ENCODE results near the gene BEX1. TPM values are rescaled to one million over a fixed set of nuclear protein-coding genes. Genes with fewer than 3 reads are reported as not detected.
"Not testable (repeated sequence)": the region's sequence is repeated elsewhere in the genome, so short reads cannot be mapped to it uniquely, and the experiment has no call there.

Gene BEX1
- polyA plus RNA-seq (2012; ENCODE audit: low read depth, missing spikeins): not detected

DNA sequence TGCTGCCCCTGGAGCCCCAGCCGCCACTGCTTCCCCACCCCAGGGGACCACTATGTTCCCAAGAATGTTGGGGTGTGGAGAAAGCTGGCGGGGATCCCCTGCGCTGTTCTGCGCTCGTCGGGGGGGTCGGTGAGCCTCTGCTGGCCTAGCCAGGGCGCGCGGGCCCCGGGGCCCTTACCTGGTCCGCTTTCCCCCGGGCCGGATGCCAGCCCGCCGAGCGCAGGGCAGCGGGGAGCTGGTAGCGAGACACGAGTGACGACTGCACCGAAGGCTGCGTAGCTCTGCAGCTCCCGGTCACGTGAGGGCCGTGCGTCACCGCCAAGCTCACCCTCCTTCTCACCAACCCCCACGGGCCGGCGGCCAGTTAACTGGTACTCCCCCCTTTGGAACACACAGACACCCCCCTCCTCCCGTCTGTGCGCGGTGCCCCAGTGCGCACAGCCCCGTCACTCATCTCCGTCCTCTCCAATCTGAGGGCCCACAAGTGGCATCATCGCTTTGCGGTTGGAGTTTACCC, at the start of gene BEX1:
Gene BEX1 (minus strand): TSS at position 254 of the 517 bp plus-strand sequence. CDS start 897 bp downstream, outside the sequence.
- no peak for TF ChIP-seq PAX5 (IDR thresholded peaks at IDR 0.05; ENCODE audit: insufficient read depth, low read length, severe bottlenecking)
- no peak for TF ChIP-seq POLR2AphosphoS5 (IDR thresholded peaks at IDR 0.05; ENCODE audit: low read depth, low read length)
- no peak for TF ChIP-seq POU2F2 (IDR thresholded peaks at IDR 0.05; ENCODE audit: low read depth, low read length)
- TF ChIP-seq POLR2A (IDR thresholded peaks at IDR 0.05; ENCODE audit: low read depth, low read length): no peak
- no peak for TF ChIP-seq TAF1 (IDR thresholded peaks at IDR 0.05; ENCODE audit: low read depth, low read length)
- TF ChIP-seq SPI1 (IDR thresholded peaks at IDR 0.05; ENCODE audit: low read depth, low read length): no peak
- FAIRE-seq (no peak), DNase-seq (ENCODE audit: insufficient read length, low spot score) (no peak)

DNA sequence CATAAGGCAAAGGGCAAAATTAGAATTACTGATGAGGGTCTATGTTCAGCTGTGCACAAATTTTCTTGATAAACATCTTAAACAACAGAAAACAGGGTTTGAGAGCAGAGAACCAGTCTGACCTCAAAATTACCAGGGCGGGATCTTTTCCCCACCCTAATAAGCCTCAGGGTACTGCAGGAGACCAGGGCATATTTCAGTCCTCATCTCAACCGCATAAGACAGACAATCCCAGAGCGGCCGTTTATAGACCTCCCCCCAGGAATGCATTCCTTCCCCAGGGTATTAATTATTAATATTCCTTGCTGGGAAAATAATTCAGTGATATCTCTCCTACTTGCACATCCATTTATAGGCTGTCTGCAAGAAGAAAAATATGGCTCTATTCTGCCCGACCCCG, 45.5 kb upstream of the BEX1 start:
- FAIRE-seq; DNase-seq (ENCODE audit: insufficient read length, low spot score): not testable (repeated sequence)

- FAIRE-seq (no peak), DNase-seq (ENCODE audit: insufficient read length, low spot score) (no peak)
- TF ChIP-seq SPI1 (IDR thresholded peaks at IDR 0.05; ENCODE audit: low read depth, low read length) (no peak), POU2F2 (IDR thresholded peaks at IDR 0.05; ENCODE audit: low read depth, low read length) (no peak), POLR2AphosphoS5 (IDR thresholded peaks at IDR 0.05; ENCODE audit: low read depth, low read length) (no peak), TAF1 (IDR thresholded peaks at IDR 0.05; ENCODE audit: low read depth, low read length) (no peak), PAX5 (IDR thresholded peaks at IDR 0.05; ENCODE audit: insufficient read depth, low read length, severe bottlenecking) (no peak), POLR2A (IDR thresholded peaks at IDR 0.05; ENCODE audit: low read depth, low read length) (no peak)
Measured at GRCh38 chrX:103107836-103108235, 43.9 kb upstream of the BEX1 start.

- not testable (repeated sequence) for DNase-seq (ENCODE audit: insufficient read length, low spot score); FAIRE-seq
Measured at GRCh38 chrX:103107227-103107737, 43.3 kb upstream of the BEX1 start.

GRCh38 chrX:103104370-103104769, 40.4 kb upstream of the BEX1 start:
- not testable (repeated sequence) for DNase-seq (ENCODE audit: insufficient read length, low spot score); FAIRE-seq

GRCh38 chrX:103103866-103104265, 39.9 kb upstream of the BEX1 start:
- DNase-seq (ENCODE audit: insufficient read length, low spot score); FAIRE-seq: not testable (repeated sequence)

GRCh38 chrX:103101299-103102042, 37.5 kb upstream of the BEX1 start:
- no peak for TF ChIP-seq POLR2AphosphoS5 (IDR thresholded peaks at IDR 0.05; ENCODE audit: low read depth, low read length)
- TF ChIP-seq SPI1 (IDR thresholded peaks at IDR 0.05; ENCODE audit: low read depth, low read length): no peak
- no peak for TF ChIP-seq PAX5 (IDR thresholded peaks at IDR 0.05; ENCODE audit: insufficient read depth, low read length, severe bottlenecking)
- TF ChIP-seq TAF1 (IDR thresholded peaks at IDR 0.05; ENCODE audit: low read depth, low read length): no peak
- FAIRE-seq (no peak), DNase-seq (ENCODE audit: insufficient read length, low spot score) (no peak)

DNA sequence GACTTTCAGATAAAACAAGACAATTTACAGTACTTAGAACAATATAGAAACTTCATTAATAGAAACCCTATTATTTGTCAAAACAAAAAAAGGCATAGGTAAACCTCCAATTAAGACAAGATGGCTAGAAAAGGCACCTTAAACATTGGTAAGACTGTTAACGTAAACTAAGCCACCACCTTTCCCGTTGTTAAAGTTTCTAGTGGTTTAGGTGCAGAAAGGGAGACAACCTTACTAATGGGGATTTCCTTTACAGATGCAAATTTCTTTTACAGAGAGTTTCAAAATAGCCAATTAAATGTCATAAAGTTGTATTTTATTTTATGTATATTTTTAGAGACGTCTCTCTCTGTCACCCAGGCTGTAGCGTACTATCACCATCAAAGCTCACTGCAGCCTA, 36.5 kb upstream of the BEX1 start:
- no peak for FAIRE-seq
- TF ChIP-seq POU2F2 (IDR thresholded peaks at IDR 0.05; ENCODE audit: low read depth, low read length) (no peak), POLR2AphosphoS5 (IDR thresholded peaks at IDR 0.05; ENCODE audit: low read depth, low read length) (no peak), PAX5 (IDR thresholded peaks at IDR 0.05; ENCODE audit: insufficient read depth, low read length, severe bottlenecking) (no peak), POLR2A (IDR thresholded peaks at IDR 0.05; ENCODE audit: low read depth, low read length) (no peak), TAF1 (IDR thresholded peaks at IDR 0.05; ENCODE audit: low read depth, low read length) (no peak), SPI1 (IDR thresholded peaks at IDR 0.05; ENCODE audit: low read depth, low read length) (no peak)
- DNase-seq (ENCODE audit: insufficient read length, low spot score): no peak

- DNase-seq (ENCODE audit: insufficient read length, low spot score) (no peak), FAIRE-seq (no peak)
- no peak for TF ChIP-seq TAF1 (IDR thresholded peaks at IDR 0.05; ENCODE audit: low read depth, low read length)
- no peak for TF ChIP-seq PAX5 (IDR thresholded peaks at IDR 0.05; ENCODE audit: insufficient read depth, low read length, severe bottlenecking)
- no peak for TF ChIP-seq POU2F2 (IDR thresholded peaks at IDR 0.05; ENCODE audit: low read depth, low read length)
- TF ChIP-seq POLR2A (IDR thresholded peaks at IDR 0.05; ENCODE audit: low read depth, low read length): no peak
- no peak for TF ChIP-seq POLR2AphosphoS5 (IDR thresholded peaks at IDR 0.05; ENCODE audit: low read depth, low read length)
- TF ChIP-seq SPI1 (IDR thresholded peaks at IDR 0.05; ENCODE audit: low read depth, low read length): no peak
Measured at GRCh38 chrX:103099691-103100090, 35.7 kb upstream of the BEX1 start.

DNA sequence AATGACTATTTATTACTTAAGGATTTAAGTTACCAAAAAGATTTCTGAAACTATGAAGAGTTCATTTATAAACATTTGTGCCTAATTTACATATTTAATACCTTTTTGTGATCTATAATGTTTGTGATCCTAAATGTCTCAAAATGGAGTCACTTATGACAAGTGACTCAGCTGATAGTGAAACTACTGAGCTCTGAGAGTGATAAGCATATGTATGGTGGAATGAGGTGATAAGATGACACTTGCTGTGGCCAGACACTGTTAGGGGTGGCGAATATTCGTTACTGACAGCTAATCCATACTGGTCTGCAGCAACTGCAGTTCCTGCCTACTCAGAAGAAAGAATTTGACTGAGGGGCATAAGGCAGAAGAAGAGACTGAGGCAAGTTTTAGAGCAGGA, 34.5 kb upstream of the BEX1 start:
- FAIRE-seq (no peak), DNase-seq (ENCODE audit: insufficient read length, low spot score) (no peak)
- TF ChIP-seq TAF1 (IDR thresholded peaks at IDR 0.05; ENCODE audit: low read depth, low read length) (no peak), POLR2A (IDR thresholded peaks at IDR 0.05; ENCODE audit: low read depth, low read length) (no peak), POLR2AphosphoS5 (IDR thresholded peaks at IDR 0.05; ENCODE audit: low read depth, low read length) (no peak), PAX5 (IDR thresholded peaks at IDR 0.05; ENCODE audit: insufficient read depth, low read length, severe bottlenecking) (no peak), SPI1 (IDR thresholded peaks at IDR 0.05; ENCODE audit: low read depth, low read length) (no peak), POU2F2 (IDR thresholded peaks at IDR 0.05; ENCODE audit: low read depth, low read length) (no peak)

GRCh38 chrX:103092942-103093341, 29.0 kb upstream of the BEX1 start, which contains the start of gene NXF3:
TSS of gene NXF3 (minus strand) at chrX:103093143. CDS start at chrX:103093023, 120 bp downstream.
- DNase-seq (ENCODE audit: insufficient read length, low spot score): no peak
- FAIRE-seq: no peak

More at GRCh38 chrX:103092942-103093341, 29.0 kb upstream of the BEX1 start, which contains the start of gene NXF3:
- TF ChIP-seq SPI1 (IDR thresholded peaks at IDR 0.05; ENCODE audit: low read depth, low read length) (no peak), TAF1 (IDR thresholded peaks at IDR 0.05; ENCODE audit: low read depth, low read length) (no peak), POLR2AphosphoS5 (IDR thresholded peaks at IDR 0.05; ENCODE audit: low read depth, low read length) (no peak), POLR2A (IDR thresholded peaks at IDR 0.05; ENCODE audit: low read depth, low read length) (no peak), POU2F2 (IDR thresholded peaks at IDR 0.05; ENCODE audit: low read depth, low read length) (no peak), PAX5 (IDR thresholded peaks at IDR 0.05; ENCODE audit: insufficient read depth, low read length, severe bottlenecking) (no peak)

All from GM12891 (cell line).